HT-29 (cell line): ENCODE data around the gene MFSD6. TPM values are rescaled to one million over a fixed set of nuclear protein-coding genes. Genes with fewer than 3 reads are reported as not detected.
A peak's percentile ranks its signal among the peaks of the same experiment; 100 is the strongest.

Experiments used
- DNase-seq: peaks from one replicate; pipeline ENCODE4 v3.0.0-alpha.2; 2015; ENCODE audit warnings: low spot score
- total RNA-seq: library from RNA; depleted of rRNA; stranded (reverse); fragments of >200 nt; shearing (Covaris generic); gene quantifications from 2 replicates; pipeline ENCODE4 v1.2.3, GENCODE V29; 2014

MFSD6 gene
- total RNA-seq, 1 experiment from 2014 or later, result 38.3 TPM

- no peak for DNase-seq
Observed at GRCh38 chr2:190500054-190500502, 91.9 kb downstream of the MFSD6 start.

GRCh38 chr2:190501231-190501630 lies 93.1 kb downstream of the MFSD6 start:
- DNase-seq, result no peak

- no peak for DNase-seq
Observed at GRCh38 chr2:190501702-190502407, 93.7 kb downstream of the MFSD6 start.

GRCh38 chr2:190503088-190503487 lies 94.9 kb downstream of the MFSD6 start:
- DNase-seq, result no peak

- DNase-seq, result no peak
Observed at GRCh38 chr2:190504912-190505311, 96.8 kb downstream of the MFSD6 start.

GRCh38 chr2:190505696-190506095 lies 97.5 kb downstream of the MFSD6 start:
- DNase-seq, result no peak

- peak; percentile 80 for DNase-seq
Observed at GRCh38 chr2:190506666-190507065, 98.5 kb downstream of the MFSD6 start.

- peak; percentile 54 for DNase-seq
Observed at GRCh38 chr2:190507135-190507534, 99.0 kb downstream of the MFSD6 start.

- DNase-seq, result peak; percentile 41
Observed at GRCh38 chr2:190509895-190510294, 101.7 kb downstream of the MFSD6 start.

GRCh38 chr2:190511104-190511503 lies 102.9 kb downstream of the MFSD6 start:
- DNase-seq, result peak; percentile 68

GRCh38 chr2:190512539-190513095 lies 104.5 kb downstream of the MFSD6 start:
- DNase-seq, result no peak

GRCh38 chr2:190513877-190514276 lies 105.7 kb downstream of the MFSD6 start:
- no peak for DNase-seq

- no peak for DNase-seq
Observed at GRCh38 chr2:190514676-190515075, 106.5 kb downstream of the MFSD6 start.

GRCh38 chr2:190515687-190516086 lies 107.5 kb downstream of the MFSD6 start:
- DNase-seq, result no peak

GRCh38 chr2:190517468-190517867 lies 109.3 kb downstream of the MFSD6 start:
- no peak for DNase-seq

- DNase-seq, result no peak
Observed at GRCh38 chr2:190519975-190520767, 112.0 kb downstream of the MFSD6 start.

- DNase-seq, result no peak
Observed at GRCh38 chr2:190524928-190525327, 116.8 kb downstream of the MFSD6 start.

GRCh38 chr2:190526105-190526750 lies 118.1 kb downstream of the MFSD6 start:
- no peak for DNase-seq

GRCh38 chr2:190527214-190527613 lies 119.1 kb downstream of the MFSD6 start:
- DNase-seq, result no peak

GRCh38 chr2:190527918-190528317 lies 119.8 kb downstream of the MFSD6 start:
- no peak for DNase-seq

- DNase-seq, result no peak
Observed at GRCh38 chr2:190528521-190529001, 120.4 kb downstream of the MFSD6 start.
